GM21423 (cell line): Measurements from ENCODE around the gene SPINK5.
"Not testable (repeated sequence)": the region's sequence is repeated elsewhere in the genome, so short reads cannot be mapped to it uniquely, and the experiment has no call there.

Source experiments
- ATAC-seq: cut with Tn5 transposase; IDR thresholded peaks from one replicate; pipeline ENCODE4 v1.9.1; 2021; ENCODE audit warnings: mild to moderate bottlenecking, moderate library complexity; ENCODE audit not compliant: unreplicated experiment

Gene SPINK5

GRCh38 chr5:148063861-148064260 lies at the start of gene SPINK5:
SPINK5 (plus strand) TSS chr5:148063980; CDS start chr5:148064045, 65 bp downstream.
- ATAC-seq = no peak

GRCh38 chr5:148014276-148014675 lies 49.5 kb upstream of the SPINK5 start:
- no peak for ATAC-seq

GRCh38 chr5:148020257-148020988 lies 43.4 kb upstream of the SPINK5 start:
- no peak for ATAC-seq

- ATAC-seq = no peak
Measured at GRCh38 chr5:148027505-148027904, 36.3 kb upstream of the SPINK5 start.

GRCh38 chr5:148029131-148029530 lies 34.6 kb upstream of the SPINK5 start:
- ATAC-seq = no peak

GRCh38 chr5:148033134-148033533 lies 30.6 kb upstream of the SPINK5 start:
- no peak for ATAC-seq

GRCh38 chr5:148035676-148036075 lies 28.1 kb upstream of the SPINK5 start:
- no peak for ATAC-seq

- no peak for ATAC-seq
Measured at GRCh38 chr5:148042881-148043280, 20.9 kb upstream of the SPINK5 start.

GRCh38 chr5:148043705-148044104 lies 20.1 kb upstream of the SPINK5 start:
- no peak for ATAC-seq

- ATAC-seq = not testable (repeated sequence)
Measured at GRCh38 chr5:148055160-148055559, 8.6 kb upstream of the SPINK5 start.

- no peak for ATAC-seq
Measured at GRCh38 chr5:148060309-148060708, 3.5 kb upstream of the SPINK5 start.

- no peak for ATAC-seq
Measured at GRCh38 chr5:148060881-148061280, 2.9 kb upstream of the SPINK5 start.

- no peak for ATAC-seq
Measured at GRCh38 chr5:148070621-148071020, 6.8 kb downstream of the SPINK5 start.

GRCh38 chr5:148072207-148072606 lies 8.4 kb downstream of the SPINK5 start:
- ATAC-seq = no peak

GRCh38 chr5:148075529-148075928 lies 11.7 kb downstream of the SPINK5 start:
- no peak for ATAC-seq

- ATAC-seq = no peak
Measured at GRCh38 chr5:148083203-148083602, 19.4 kb downstream of the SPINK5 start.

- ATAC-seq = no peak
Measured at GRCh38 chr5:148084269-148084668, 20.5 kb downstream of the SPINK5 start.

GRCh38 chr5:148085310-148085709 lies 21.5 kb downstream of the SPINK5 start:
- ATAC-seq = no peak

GRCh38 chr5:148085977-148086705 lies 22.4 kb downstream of the SPINK5 start:
- no peak for ATAC-seq

GRCh38 chr5:148090146-148090772 lies 26.5 kb downstream of the SPINK5 start:
- no peak for ATAC-seq

GRCh38 chr5:148090773-148091250 lies 27.0 kb downstream of the SPINK5 start:
- ATAC-seq = no peak
